Trophoblast cell (in vitro differentiated cells and primary cell): Measurements from ENCODE around the gene SRCIN1.

Source experiments
- DNase-seq, 2 donors: peaks; one replicate each; pipeline ENCODE4 v3.0.0-alpha.2; 2016
- H2AFZ ChIP-seq: 2 replicates; pipeline ENCODE4 v1.6.1; 2013; ENCODE audit warnings: low read length, moderate library complexity, mild to moderate bottlenecking; ENCODE audit not compliant: insufficient read depth, poor library complexity
- H2AK5ac ChIP-seq: 2 replicates; pipeline ENCODE4 v1.6.1; 2013; ENCODE audit warnings: mild to moderate bottlenecking, low read length
- H2BK120ac ChIP-seq: 2 replicates; pipeline ENCODE4 v1.6.1; 2013; ENCODE audit warnings: low read length, mild to moderate bottlenecking, moderate library complexity; ENCODE audit not compliant: insufficient read depth, poor library complexity
- H2BK12ac ChIP-seq: 2 replicates; pipeline ENCODE4 v1.6.1; 2013; ENCODE audit warnings: mild to moderate bottlenecking, low read length, moderate library complexity
- H2BK5ac ChIP-seq: 2 replicates; pipeline ENCODE4 v1.6.1; 2013; ENCODE audit warnings: low read length, low read depth, moderate library complexity, mild to moderate bottlenecking; ENCODE audit not compliant: poor library complexity
- H3K14ac ChIP-seq: 2 replicates; pipeline ENCODE4 v1.6.1; 2013; ENCODE audit warnings: mild to moderate bottlenecking, low read length
- H3K18ac ChIP-seq: 2 replicates; pipeline ENCODE4 v1.6.1; 2013; ENCODE audit warnings: mild to moderate bottlenecking, low read length
- H3K23ac ChIP-seq: 2 replicates; pipeline ENCODE4 v1.6.1; 2013; ENCODE audit warnings: low read length
- H3K27ac ChIP-seq: 2 replicates; pipeline ENCODE4 v1.5.1; 2013; ENCODE audit warnings: low read depth, mild to moderate bottlenecking, inconsistent platforms, low read length, moderate library complexity
- H3K27me3 ChIP-seq: 2 replicates; pipeline ENCODE4 v1.6.1; 2013; ENCODE audit warnings: inconsistent platforms, mild to moderate bottlenecking, low read length, moderate library complexity; ENCODE audit not compliant: insufficient read depth
- H3K36me3 ChIP-seq, 2 experiments: 1 replicate in 1 of 2; 2 replicates in 1 of 2; pipeline ENCODE4 v1.6.1; 2013; ENCODE audit warnings: low read length in 2 of 2, mild to moderate bottlenecking in 2 of 2, moderate library complexity in 1 of 2; ENCODE audit not compliant: insufficient read depth in 2 of 2, control insufficient read depth in 1 of 2
- H3K4ac ChIP-seq: 2 replicates; pipeline ENCODE4 v1.6.1; 2013; ENCODE audit warnings: low read depth, mild to moderate bottlenecking, low read length, moderate library complexity
- H3K4me1 ChIP-seq, 2 experiments: 1 replicate in 1 of 2; 2 replicates in 1 of 2; pipeline ENCODE4 v1.6.1; 2013; ENCODE audit warnings: low read length in 2 of 2, mild to moderate bottlenecking in 2 of 2, moderate library complexity in 1 of 2; ENCODE audit not compliant: insufficient read depth in 2 of 2, control insufficient read depth in 1 of 2
- H3K4me2 ChIP-seq: 2 replicates; pipeline ENCODE4 v1.6.1; 2013; ENCODE audit warnings: inconsistent platforms, mild to moderate bottlenecking, low read length, moderate library complexity
- H3K4me3 ChIP-seq: 2 replicates; pipeline ENCODE4 v1.5.1; 2013; ENCODE audit warnings: mild to moderate bottlenecking, low read depth, low read length, inconsistent platforms
- H3K79me1 ChIP-seq: one replicate; pipeline ENCODE4 v1.6.1; 2013; ENCODE audit warnings: low read length
- H3K79me2 ChIP-seq: 2 replicates; pipeline ENCODE4 v1.6.1; 2013; ENCODE audit warnings: low read length, mild to moderate bottlenecking; ENCODE audit not compliant: control insufficient read depth, insufficient read depth, poor library complexity
- H3K9ac ChIP-seq: 2 replicates; pipeline ENCODE4 v1.6.1; 2013; ENCODE audit warnings: mild to moderate bottlenecking, low read length
- H3K9me3 ChIP-seq: 2 replicates; pipeline ENCODE4 v1.6.1; 2013; ENCODE audit warnings: low read depth, mild to moderate bottlenecking, control low read depth, inconsistent platforms, low read length; ENCODE audit not compliant: insufficient read depth
- H4K12ac ChIP-seq: 2 replicates; pipeline ENCODE4 v1.6.1; 2013; ENCODE audit warnings: low read depth, mild to moderate bottlenecking, low read length, moderate library complexity
- H4K8ac ChIP-seq: 2 replicates; pipeline ENCODE4 v1.6.1; 2013; ENCODE audit warnings: low read depth, mild to moderate bottlenecking, low read length, moderate library complexity
- H4K91ac ChIP-seq: one replicate; pipeline ENCODE4 v1.6.1; 2013; ENCODE audit warnings: low read depth, mild to moderate bottlenecking, low read length, moderate library complexity
- WGBS: extraction: QIAGEN DNeasy Blood & Tissue Kit; methylation state at CpG from one replicate; pipeline ENCODE4 v1.1.7; 2013; ENCODE audit warnings: missing lambda C conversion rate; ENCODE audit not compliant: insufficient read length, insufficient coverage; ENCODE audit errors: extremely low coverage; 5-methylcytosine and 5-hydroxymethylcytosine counted together

Gene SRCIN1

DNA sequence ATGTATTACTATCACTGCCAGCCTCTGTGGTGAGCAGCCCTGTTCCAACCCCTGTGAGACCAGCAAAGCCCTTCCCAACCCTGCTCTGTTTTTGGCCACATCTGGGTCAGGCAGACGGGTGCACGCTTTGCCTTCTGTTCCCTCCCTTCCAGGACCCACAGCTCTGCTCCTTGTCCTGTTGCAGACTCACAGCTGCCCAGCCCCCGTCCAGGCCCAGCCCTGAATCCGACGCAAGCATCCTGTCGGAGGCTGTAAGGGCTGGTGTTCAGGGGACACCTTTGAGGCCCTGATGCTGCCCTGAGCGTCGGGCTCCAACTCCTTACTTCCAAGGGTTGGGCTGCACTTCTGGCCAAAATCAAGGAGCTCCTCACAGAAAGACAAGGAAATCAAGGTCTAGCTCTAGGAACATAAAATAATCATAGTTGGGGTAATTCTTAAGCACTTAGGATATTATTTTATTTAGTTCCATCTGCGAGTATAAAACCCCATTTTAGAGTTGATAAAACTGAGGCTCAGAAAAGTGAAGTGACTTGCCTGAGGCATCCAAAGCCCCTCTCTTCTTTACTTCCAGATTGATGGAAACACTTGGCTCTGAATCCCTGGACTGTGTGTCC is 14.3 kb upstream of the SRCIN1 start:
- Histone ChIP-seq H4K12ac (no peak overlapping the region), H3K18ac (no peak overlapping the region), H3K4me2 (no peak overlapping the region), H2BK12ac (no peak overlapping the region), H3K79me1 (no peaks in the 10 kb centered on the region), H3K4me3 (no peak overlapping the region), H3K79me2 (no peaks in the 10 kb centered on the region), H3K4me1 (no peaks in the 10 kb centered on the region), H3K23ac (no peak overlapping the region), H3K27ac (no peak overlapping the region), H3K36me3 (no peaks in the 10 kb centered on the region), H3K14ac (no peak overlapping the region), H3K9me3 (no peaks in the 10 kb centered on the region), H2AK5ac (no peak overlapping the region), H2AFZ (no peak overlapping the region), H2BK120ac (no peak overlapping the region), H3K4ac (no peak overlapping the region), H3K27me3 (no peaks in the 10 kb centered on the region), H2BK5ac (no peak overlapping the region), H4K91ac (no peak overlapping the region), H3K9ac (no peak overlapping the region), H4K8ac (no peak overlapping the region)
- DNase-seq: no peak
- WGBS: no CpG with 5 or more reads among the region's 9 CpGs

DNA sequence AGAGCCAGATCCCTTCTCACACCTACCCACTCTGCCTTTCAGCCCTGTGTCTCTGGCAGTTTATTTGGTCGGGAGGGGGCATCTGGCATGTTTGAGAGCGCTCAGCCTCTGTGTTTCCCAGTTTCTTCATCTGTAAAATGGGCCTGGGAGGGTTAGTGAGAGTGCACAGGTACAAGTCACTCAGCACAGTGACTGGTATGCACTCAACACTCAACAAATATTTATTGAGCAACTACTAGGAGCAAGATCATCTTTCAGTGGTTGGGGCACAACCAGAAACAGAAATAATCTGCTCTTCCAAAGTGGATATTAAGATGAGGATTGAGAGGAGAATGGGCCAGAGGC is 13.7 kb upstream of the SRCIN1 start:
- Histone ChIP-seq H2BK5ac (no peak overlapping the region), H4K8ac (no peak overlapping the region), H2AFZ (no peak overlapping the region), H2AK5ac (no peak overlapping the region), H3K36me3 (no peaks in the 10 kb centered on the region), H2BK12ac (no peak overlapping the region), H3K18ac (no peak overlapping the region), H3K79me2 (no peaks in the 10 kb centered on the region), H3K4me1 (no peaks in the 10 kb centered on the region), H3K79me1 (no peaks in the 10 kb centered on the region), H3K9me3 (no peaks in the 10 kb centered on the region), H3K23ac (no peak overlapping the region), H4K12ac (no peak overlapping the region), H3K4me2 (no peak overlapping the region), H3K9ac (no peak overlapping the region), H4K91ac (no peak overlapping the region), H3K14ac (no peak overlapping the region), H3K27ac (no peak overlapping the region), H3K27me3 (no peaks in the 10 kb centered on the region), H3K4ac (no peak overlapping the region), H3K4me3 (no peak overlapping the region), H2BK120ac (no peak overlapping the region)
- WGBS: no CpG with 5 or more reads among the region's 2 CpGs
- DNase-seq: no peak

DNA sequence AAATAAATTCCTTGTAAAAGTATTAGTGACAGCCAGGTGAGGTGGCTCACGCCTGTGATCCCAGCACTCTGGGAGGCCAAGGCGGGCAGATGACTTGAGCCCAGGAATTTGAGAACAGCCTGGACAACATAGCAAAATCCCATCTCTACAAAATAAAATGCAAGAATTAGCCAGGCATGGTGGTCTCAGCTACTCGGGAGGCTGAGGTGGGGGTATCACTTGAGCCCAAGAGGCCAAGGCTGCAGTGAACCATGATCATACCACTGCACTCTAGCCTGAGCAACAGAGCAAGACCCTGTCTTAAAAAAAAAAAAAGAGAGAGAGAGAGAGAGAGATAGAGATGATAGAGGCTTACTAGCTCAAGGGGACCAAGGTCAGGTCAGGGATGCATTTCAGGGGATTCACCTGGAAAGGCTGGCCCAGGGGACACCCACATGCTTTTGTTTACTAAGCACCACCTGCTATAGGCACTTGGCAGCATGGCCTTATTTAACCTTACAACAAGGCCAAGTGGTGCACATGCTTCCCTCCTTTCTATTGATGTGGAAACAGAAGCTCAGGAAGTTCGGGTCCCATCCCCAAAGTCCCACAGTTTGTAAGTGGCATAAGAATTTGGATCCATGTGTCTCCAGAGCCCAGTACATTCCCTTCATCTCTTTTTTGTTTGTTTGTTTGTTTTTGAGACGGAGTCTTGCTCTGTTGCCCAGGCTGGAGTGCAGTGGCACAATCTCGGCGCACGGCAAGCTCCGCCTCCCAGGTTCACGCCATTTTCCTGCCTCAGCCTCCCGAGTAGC is 12.4 kb upstream of the SRCIN1 start:
- no peaks in the 10 kb centered on the region for H3K27me3 ChIP-seq
- H2AFZ ChIP-seq: no peak overlapping the region
- H2BK120ac ChIP-seq: no peak overlapping the region
- no peak overlapping the region for H3K14ac ChIP-seq
- no peak overlapping the region for H2AK5ac ChIP-seq
- H3K9me3 ChIP-seq: no peaks in the 10 kb centered on the region
- H3K79me1 ChIP-seq: no peaks in the 10 kb centered on the region
- H3K4me1 ChIP-seq: no peaks in the 10 kb centered on the region
- H2BK5ac ChIP-seq: no peak overlapping the region
- no peak overlapping the region for H4K8ac ChIP-seq
- no peak overlapping the region for H3K27ac ChIP-seq
- no peak for DNase-seq
- H3K9ac ChIP-seq: no peak overlapping the region
- WGBS: no CpG with 5 or more reads among the region's 11 CpGs
- no peak overlapping the region for H3K4ac ChIP-seq
- H3K23ac ChIP-seq: no peak overlapping the region
- H3K79me2 ChIP-seq: no peaks in the 10 kb centered on the region
- H3K36me3 ChIP-seq: no peaks in the 10 kb centered on the region
- no peak overlapping the region for H2BK12ac ChIP-seq
- no peak overlapping the region for H4K91ac ChIP-seq
- no peak overlapping the region for H4K12ac ChIP-seq
- no peak overlapping the region for H3K18ac ChIP-seq
- H3K4me2 ChIP-seq: no peak overlapping the region
- H3K4me3 ChIP-seq: no peak overlapping the region

DNA sequence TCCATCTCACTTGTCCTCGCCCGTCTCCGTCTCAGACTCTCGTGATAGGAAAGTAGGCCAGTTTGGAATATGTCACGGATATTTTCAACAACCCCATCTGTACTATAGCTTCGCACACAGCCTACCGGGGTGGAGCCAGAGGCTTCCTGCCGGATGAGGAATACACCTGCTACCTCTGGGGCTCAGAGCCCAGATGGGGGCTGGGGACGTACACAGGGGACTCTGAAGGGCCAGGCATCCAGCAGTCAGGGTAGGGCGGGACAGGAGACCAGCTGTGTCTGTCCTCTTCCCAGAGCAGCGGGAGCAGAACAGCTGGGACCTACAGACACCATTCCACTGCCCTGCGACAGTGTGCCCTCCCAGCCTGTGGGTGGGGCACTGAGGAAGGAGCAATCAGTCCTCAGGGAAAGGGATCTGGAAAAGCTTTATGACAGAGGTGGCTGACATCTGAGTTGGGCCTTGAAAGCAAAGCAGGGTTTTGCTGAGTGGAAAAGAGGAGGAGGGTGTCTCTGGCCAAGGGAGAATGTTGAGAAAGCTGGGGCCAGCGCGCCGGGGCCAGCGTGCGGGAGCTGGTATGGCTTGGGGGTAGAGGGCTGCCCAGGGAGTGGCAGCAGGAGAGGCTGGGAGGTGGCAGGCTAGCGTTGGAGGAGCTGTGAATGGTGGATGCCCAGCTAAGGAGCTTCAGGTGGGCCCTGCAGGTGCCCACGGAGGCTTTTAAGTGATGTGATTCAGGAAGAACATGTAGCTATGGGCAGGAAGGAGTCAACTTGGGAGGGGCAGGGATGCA is 11.5 kb upstream of the SRCIN1 start:
- H4K91ac ChIP-seq: no peak overlapping the region
- no peaks in the 10 kb centered on the region for H3K79me1 ChIP-seq
- no peak overlapping the region for H2BK5ac ChIP-seq
- H4K12ac ChIP-seq: no peak overlapping the region
- no peak overlapping the region for H3K14ac ChIP-seq
- H3K23ac ChIP-seq: no peak overlapping the region
- H3K27ac ChIP-seq: no peak overlapping the region
- no peak overlapping the region for H2AK5ac ChIP-seq
- H2AFZ ChIP-seq: no peak overlapping the region
- no peak overlapping the region for H4K8ac ChIP-seq
- H2BK120ac ChIP-seq: no peak overlapping the region
- H3K9me3 ChIP-seq: no peaks in the 10 kb centered on the region
- H3K4me2 ChIP-seq: no peak overlapping the region
- no peak for DNase-seq
- H3K4me3 ChIP-seq: no peak overlapping the region
- H3K9ac ChIP-seq: no peak overlapping the region
- no CpG with 5 or more reads among the region's 19 CpGs for WGBS
- no peaks in the 10 kb centered on the region for H3K4me1 ChIP-seq
- no peaks in the 10 kb centered on the region for H3K27me3 ChIP-seq
- H2BK12ac ChIP-seq: no peak overlapping the region
- H3K79me2 ChIP-seq: no peaks in the 10 kb centered on the region
- H3K4ac ChIP-seq: no peak overlapping the region
- H3K36me3 ChIP-seq: no peaks in the 10 kb centered on the region
- no peak overlapping the region for H3K18ac ChIP-seq
